Stimulated activated CD4-positive, alpha-beta T cell treated with anti-CD3 and anti-CD28 coated beads, Interleukin-15, amount 100 ng/mL, for 1 hour (primary cell): Measurements from ENCODE around the gene COL5A1.

Experiments
- DNase-seq, 2 donors: peaks; one replicate each; pipeline ENCODE4 v3.0.0-alpha.2; 2020; ENCODE audit warnings: low read depth in 1 of 2, low spot score in 1 of 2

The COL5A1 gene

DNA sequence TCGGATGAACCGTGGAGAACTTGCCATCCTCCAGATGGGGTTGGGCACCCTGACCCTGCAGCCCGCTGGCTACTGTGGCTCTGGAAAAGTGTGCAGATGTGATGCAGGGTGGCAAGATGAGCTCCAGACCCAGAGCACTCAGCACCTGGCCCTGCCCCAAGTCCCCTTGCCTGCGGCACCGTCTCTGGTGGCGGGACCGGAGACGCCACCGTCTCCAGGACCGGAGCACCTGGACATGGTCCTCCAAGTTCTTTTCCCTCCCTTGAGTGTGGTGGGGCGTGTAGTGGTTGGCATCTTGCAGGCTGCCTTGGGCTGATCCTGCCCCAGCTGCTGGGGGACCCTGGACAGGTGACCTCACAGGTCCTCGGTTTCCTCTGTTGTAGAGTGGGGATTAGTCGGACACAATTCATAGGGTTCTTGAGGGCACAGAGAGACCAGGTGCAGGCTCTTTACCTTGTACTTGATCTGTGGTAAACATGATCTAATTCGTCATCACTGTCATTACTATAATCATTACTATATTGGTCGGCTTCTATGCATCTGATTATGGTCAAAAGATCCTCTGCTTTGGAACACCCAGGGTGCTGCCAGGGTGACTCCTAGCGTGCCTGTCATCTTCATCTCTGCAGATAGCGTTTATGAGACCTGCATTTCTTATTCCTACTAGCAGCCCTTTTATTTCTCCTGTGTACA lies 83.5 kb downstream of the COL5A1 start:
- DNase-seq: no peak

DNA sequence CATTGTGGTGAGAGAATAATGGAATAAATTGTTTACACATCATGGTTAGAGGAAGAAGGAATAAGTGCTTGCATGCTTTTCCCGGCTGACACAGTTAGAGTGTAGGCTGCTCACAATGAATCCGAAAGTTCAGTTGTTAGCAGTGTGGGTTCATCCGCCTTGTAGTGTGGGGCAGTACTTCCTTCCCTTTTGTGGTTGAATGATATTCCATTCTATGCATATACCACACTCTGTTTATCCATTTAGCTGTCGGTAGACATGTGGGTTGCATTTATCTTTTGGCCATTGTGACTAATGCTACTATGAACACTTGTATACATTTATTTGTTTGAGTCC lies 84.0 kb downstream of the COL5A1 start:
- DNase-seq: no peak

DNA sequence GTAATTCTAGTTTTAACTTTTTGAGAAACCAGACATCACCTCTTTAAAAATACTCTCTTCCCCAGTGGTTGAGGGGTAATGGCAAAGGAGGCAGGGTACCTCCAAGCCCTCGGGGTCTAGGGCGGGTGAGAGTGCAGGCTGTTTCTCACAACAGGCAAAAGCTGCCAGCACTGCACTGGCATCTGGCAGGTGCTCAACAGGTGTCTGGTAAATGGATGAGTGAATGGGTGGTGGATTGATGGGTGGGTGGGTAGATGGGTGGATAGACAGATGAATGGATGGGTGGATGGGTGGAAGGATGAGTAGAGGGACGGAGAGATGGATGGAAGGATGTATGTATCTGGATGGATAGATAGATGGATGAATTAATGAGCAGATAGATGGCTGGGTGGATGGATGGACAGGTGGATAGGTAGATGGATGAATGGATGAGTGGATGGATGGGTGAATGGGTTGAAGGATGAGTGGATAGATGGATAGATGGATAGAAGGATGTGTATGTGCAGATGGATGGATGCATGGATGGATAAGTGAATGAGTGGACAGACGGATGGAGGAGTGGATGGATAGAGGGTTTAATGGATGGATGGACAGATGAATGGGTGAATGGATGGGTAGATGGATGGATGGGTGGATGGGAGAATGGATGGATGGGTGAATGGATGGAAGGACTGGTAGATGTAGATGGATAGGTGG lies 84.6 kb downstream of the COL5A1 start:
- DNase-seq: no peak

DNA sequence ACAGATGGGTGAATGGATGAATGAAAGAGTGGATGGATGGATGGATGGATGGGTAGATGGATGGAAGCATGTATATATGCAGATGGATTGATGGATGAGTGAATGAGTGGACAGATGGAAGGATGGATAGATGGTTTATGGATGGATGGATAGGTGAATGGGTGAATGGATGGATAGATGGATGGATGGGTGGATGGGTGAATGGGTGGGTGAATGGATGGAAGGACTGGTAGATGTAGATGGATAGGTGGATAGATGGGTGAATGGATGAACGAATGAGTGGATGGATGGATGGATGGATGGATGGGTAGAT lies 85.1 kb downstream of the COL5A1 start:
- no peak for DNase-seq

DNA sequence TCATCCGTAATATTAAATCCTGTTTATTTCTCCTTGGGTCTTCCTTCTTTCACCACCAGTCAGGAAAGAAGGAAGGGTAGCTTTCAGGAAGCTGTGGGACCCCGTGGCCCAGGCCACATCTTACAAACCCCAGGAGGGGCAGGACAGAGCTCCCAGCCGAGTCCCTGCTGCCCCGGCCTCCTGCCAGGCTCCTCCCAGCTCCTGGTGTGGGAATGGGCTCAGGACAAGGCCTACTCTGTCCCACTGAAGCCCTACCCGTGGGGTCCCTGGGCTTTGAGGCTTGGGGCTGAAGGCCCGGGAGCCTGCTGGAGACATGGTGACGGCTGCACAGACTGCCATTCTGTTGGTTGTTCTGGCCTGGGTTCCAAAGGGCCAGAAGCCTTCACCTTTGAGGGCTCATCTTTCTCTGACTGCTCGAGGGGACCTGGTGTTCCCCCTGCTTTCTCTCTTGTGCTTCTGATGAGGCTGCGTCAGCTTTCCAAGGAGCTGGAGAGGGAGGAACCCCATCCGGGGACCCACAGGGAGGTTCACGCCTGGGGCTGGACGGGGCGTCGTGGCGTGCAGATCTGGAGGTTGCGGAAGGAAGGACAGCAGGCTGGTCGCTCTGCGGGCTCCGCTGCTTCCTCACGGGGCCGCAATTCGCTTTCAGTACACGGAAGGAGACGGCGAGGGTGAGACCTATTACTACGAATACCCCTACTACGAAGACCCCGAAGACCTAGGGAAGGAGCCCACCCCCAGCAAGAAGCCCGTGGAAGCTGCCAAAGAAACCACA lies 86.6 kb downstream of the COL5A1 start:
- DNase-seq: no peak

DNA sequence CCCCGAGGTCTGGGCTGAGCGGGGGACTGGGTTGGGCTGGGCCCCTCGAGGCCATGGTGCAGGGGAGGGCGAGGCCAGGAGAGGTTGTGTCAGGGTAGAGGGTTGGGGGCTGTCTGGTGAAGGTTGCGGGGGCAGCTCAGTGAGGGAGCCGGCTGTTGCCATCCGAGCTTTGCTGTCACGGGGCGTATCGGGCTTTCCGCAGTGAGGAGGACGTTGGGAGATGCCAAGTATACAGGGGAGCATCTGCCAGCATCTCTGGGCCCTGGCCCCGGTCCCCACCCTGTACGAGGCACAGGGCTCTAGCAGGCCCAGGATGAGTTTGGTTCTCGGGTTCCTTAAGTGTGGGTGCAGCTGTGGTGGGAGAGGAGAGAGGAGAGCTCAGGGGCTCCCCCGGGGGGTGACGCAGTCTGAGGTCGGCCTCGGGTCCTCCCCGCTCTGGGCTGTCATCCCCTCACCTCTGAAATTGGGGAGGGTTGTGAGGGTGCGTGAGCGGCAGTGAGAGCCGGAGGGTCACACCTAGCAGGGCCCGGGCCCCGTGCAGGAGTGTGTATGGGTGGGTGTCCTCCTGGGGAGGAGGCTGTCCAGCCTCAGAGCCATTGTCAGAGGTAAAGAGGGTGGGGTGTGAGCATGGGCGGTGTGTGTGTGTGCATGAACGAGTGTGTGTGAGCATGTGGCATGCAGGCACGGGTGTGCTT lies 87.3 kb downstream of the COL5A1 start:
- DNase-seq: no peak

DNA sequence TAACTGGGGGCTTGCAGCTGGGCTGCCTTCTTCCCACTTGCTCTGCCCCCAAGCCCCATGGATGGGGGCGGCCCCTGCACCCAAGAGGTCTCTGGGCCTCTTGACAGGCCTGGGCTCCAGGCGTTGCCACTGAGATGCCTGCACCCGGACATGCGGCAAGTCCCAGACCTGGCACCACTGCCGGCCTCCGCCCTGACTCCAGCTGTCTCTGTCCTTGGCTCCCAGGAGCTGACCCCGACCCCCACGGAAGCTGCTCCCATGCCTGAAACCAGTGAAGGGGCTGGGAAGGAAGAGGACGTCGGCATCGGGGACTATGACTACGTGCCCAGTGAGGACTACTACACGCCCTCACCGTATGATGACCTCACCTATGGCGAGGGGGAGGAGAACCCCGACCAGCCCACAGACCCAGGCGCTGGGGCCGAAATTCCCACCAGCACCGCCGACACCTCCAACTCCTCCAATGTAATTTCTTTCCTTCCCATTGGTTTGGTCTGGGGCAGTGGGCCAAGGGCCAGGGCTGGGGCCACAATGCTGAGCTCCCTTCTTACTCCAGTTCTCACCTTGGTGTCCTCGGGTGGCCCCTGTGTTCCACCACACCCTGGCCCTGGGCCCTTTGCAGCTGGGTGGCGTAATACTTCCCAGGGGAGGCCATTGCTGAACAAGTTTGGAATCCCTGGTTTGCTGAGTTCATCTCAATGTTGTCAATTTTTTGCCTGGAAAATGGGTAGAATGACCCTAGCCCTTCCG lies 88.6 kb downstream of the COL5A1 start:
- no peak for DNase-seq

DNA sequence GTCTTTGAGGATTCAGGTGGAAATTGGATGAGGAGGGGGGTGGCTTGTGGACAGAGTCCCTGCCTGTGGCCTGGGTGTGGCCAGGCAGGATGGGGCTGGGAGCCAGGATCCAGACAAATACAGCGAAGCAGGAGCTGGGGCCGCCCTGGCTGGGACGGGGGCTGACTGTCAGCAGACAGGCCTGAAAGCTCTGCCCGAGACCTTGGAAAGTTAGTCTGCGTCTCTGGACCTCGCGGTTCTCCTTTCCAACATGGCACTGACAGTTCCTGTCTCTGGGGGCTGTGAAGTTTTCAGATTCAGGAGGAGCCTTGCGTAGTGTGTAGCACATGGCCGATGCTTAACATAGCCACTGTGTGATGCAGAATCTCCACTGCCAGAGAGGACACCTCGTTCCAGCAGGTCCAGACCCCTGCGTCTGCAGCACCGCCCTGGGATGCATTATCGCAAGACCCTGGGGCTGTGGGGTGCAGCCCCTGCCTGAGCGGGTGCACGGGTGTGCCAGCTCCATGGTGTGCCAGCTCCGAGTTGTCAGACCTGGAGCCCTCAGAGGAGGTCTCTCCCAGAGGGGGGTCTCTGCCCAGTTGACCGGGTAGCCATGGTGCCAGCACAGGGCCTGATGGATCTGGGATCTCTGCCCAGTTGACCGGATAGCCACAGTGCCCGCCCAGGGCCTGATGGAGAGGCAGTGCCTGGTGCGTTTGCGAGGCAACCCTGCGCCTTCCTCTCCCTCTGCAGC lies 89.3 kb downstream of the COL5A1 start:
- no peak for DNase-seq

DNA sequence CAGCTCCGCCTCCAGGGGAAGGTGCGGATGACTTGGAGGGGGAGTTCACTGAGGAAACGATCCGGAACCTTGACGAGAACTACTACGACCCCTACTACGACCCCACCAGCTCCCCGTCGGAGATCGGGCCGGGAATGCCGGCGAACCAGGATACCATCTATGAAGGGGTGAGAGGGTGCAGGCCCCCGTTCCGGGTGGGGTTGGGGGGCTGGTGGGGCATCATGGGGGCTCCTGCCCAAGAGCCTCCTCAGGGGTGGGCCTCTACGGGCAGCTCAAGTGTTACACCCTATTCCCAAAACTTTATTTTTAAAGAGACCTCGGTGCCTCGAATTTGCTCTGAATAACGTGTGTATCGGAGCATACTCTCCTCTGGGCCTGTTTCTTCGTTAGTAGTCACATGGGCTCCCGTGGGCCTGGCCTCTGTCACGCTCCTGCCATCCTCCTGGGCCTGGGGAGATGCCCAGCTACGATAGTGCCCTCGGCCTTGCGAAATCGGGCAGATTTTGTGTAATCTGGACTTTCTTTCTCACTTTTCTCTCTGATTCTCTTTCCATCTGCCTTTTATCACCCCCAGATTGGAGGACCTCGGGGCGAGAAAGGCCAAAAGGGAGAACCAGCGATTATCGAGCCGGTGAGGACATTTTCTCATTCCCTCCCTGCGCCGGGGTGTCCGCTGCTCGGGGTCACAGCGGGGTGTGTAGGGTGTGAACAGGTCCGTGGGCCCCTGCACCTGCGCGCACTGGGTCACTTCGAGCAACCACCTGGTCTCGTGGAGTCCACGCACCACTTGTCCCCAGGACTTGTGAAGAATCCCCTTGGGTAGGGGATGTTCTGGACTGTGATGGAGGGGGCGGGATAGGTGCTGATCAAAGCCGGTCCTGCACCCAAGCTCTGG lies 90.1 kb downstream of the COL5A1 start:
- no peak for DNase-seq

DNA sequence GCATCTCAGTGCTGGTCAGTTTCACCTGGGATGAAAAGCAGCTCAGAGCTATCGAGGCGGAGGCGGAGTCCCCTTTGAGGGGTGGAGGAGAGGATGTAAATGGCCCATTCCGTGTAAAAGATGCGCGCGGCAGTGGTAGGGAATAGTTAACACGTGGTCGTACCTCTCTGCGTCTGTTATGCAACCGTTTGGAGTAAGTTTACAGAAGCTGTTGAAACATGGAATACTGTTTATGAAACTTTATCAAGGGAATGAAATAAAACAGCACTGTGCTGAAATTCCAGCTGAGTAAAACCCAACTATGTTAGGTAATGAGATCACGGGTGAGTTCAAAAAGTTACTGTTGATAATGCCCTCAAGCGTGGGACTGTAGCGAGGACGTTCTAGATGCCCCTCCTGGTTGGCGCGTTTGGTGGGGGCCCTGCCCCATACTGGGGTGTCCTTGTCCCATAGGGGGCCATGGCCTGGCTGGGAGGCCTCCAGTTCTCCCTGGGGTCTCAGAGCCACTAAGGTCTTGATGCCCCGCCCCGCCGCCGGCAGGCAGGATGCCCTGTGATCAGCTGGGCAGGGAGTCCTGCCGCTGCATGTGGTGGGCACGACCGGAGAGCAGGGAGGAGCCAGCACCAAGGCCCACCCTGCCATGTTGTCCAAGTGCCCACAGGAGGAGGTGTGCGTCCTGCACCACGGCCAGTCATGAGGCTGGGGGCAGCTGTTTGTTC lies 90.9 kb downstream of the COL5A1 start:
- no peak for DNase-seq

DNA sequence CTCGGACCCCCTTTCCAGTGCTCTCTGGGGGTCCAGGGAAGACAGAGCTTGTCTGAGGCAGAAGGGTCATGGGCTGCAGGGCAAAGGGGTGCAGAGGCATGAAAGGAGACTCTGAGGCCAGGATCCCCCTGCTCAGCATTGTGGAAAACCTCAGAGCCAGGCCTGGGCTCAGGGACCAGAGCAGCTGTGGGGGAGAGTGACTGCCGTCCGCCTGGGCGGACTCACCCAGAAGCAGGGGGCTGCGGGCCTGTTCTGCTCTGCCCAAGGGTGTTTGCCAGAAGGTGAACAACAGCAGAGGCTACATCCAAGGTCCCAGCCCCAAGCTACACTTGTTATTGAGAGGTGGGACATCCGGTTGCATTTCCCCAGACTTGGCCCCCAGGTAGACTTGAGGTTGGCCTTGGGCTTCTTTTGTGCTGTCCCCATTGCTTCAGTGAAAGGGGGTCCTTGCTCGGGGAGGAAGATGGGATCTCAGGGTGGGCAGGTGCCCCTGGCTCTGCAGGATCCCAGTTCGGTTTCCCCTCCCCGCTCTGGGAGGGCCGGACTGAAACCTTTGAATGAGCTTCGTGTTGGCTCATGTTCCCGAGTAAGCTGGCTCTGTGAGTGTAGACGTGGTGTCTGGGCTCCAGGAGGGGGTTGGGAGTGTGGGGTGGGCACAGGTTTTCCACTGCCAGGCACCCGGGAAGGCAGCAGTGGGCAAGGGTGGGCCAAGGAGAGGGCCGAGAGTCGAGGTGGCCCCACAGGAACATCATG lies 92.1 kb downstream of the COL5A1 start:
- DNase-seq: no peak

DNA sequence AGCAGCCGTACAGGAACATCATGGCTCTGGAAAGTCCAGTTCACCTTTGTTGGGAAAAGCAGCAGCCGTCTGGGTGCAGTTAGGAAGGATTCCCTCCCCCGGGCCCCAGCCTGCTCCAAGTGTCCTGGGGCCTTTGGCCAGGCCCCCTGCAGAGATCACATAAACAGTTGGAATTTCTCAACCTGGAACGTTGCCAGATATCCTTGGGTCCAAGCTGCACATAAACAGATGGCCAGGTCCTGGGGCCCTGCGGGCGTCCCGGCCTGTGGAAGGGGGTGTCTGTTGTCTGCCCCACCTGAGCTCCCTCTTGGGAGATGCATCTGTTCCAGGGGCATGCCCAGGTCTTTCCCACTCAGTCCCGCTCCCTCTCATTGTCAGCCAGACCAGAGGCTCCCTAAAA lies 92.7 kb downstream of the COL5A1 start:
- DNase-seq: no peak

DNA sequence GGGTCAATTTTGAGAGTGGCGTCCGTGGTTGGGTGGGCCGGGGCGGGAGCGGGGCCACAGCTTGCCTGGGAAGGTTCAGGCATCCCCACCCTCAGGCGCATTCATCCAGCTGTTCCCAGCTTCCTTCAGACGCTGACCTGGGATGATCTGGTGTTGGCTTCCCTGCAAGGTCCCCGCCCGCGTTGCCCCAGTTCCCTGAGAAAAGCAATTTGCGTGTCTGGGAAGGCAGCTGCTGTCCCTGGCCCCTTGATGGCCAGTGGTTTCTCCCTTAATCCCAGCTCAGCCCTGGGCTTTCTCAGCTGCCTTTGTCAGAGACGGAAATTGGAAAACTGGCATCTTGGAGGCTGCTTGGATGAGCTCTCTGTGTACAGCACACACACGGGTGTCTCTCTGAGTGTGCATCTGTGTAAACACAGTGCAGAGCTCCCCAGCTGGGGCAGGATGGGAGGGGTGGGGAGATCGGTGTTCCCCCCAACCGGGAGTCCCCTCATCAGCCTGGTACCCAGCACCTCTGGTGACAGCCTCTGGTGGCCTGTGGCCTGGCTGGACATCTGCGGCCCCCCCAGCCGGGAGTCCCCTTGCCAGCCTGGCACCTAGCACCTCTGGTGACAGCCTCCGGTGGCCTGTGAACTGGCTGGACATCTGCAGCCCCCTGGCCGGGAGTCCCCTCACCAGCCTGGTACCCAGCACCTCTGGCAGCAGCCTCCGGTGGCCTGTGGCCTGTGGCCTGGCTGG lies 94.0 kb downstream of the COL5A1 start:
- no peak for DNase-seq

DNA sequence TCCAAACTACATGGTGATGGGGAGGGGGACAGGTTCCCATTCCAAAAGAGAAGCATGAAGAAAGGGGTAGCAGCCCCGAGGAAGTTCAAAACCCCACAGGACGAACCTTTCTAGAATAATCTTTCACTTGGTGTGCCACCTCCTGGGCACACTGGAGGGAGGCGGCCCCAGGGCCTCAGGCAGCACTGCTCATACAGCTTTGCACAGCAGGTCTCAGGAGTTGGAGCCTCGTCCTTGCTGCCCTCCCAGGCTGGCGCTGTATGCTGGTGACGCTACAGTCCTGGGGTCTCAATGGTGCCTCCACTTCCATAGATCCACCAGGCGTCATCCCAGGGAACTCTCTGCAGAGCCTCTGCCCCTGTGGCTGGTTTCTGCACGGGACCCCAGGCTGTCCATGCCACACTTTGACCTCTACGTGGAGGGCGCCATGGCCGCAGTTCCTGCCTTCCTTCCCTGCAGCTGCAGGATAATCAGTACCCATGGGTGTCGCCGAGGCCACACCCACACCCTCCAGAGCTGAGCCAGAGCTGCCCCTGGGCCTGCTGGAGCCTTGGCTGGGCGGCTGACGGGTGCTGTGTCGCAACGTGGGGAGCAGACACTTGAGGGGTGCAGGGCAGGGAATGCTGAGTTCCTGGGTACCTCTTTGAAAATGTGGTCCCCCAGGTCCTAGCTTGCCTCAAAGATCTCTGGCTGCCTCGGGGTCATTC lies 95.3 kb downstream of the COL5A1 start:
- DNase-seq: no peak

DNA sequence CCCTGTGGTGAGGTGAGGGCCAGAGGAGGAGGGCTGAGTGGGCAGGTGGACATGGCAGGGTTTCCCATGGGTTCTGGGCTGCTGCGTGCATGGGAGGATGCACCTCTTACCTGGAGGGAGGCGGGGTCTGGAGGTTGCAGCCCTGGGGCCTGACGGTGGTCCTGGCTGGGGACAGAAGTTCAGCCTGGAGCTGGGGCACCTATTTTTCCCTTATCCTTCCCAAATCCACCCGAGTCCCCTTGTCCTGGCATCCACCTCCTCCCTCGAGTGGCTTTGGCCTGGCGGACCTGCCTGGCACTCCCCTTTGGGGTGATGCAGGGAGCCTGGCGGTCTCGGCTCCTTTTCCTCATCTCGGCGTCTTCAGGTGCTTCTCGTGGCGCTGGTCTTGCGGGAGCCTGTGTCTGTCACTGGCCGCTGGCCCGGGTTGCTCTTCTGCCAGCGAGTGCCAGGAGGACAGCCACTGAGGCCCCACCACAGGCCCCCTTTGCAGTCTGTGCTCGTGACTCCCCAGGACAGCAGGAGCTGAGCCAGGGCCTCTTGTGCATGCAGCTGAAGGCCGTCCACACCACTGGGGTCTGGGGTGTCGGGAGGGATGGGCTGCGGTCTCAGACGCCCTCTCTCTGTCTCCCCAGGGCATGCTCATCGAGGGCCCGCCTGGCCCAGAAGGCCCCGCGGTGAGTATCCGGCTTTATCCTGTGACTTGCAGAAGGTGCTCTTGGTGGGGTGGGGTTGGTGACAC lies 96.4 kb downstream of the COL5A1 start:
- DNase-seq: no peak
